Endothelial cell of umbilical vein (primary cell): ENCODE data around the gene DNA2. TPM values are rescaled to one million over a fixed set of nuclear protein-coding genes. Genes with fewer than 3 reads are reported as not detected.
A peak's percentile ranks its signal among the peaks of the same experiment; 100 is the strongest.

Source experiments
- BruUV-seq: library from RNA; stranded (reverse); fragments of 400-500 nt; replicated peaks from 2 replicates; lab custom pipeline; 2021; lab: Mats Ljungman, UMichigan
- CTCF ChIA-PET: fragments of 300-600, 350-600 bp; sonication (Branson Sonifier 250); formaldehyde crosslinking; loops from one replicate; lab custom pipeline; 2021; ENCODE audit warnings: antibody characterized with exemption, inconsistent platforms; lab: Charles Lee
- POLR2A ChIA-PET: fragments of 300-600, 350-600 bp; sonication (Branson Sonifier 250); formaldehyde crosslinking; loops from one replicate; lab custom pipeline; 2021; ENCODE audit warnings: antibody characterized with exemption, inconsistent platforms; lab: Charles Lee
- DNase-seq: peaks from one replicate; pipeline ENCODE4 v3.0.0-alpha.2; 2011; ENCODE audit warnings: low read depth, low spot score
- FAIRE-seq: peaks from 2 replicates; lab custom pipeline; 2011; peaks lifted over from hg19 to GRCh38; lab: Jason Lieb, UNC
- H2AFZ ChIP-seq: 2 replicates; pipeline ENCODE4 v1.6.0; 2012; ENCODE audit warnings: low read depth, low read length, control low read depth, inconsistent platforms
- H3K27ac ChIP-seq: 2 replicates; pipeline ENCODE4 v1.5.1; 2011; ENCODE audit warnings: low read depth, mild to moderate bottlenecking, control low read depth, low read length, moderate library complexity; ENCODE audit not compliant: insufficient read depth
- H3K27me3 ChIP-seq, 2 experiments: 2 replicates each; pipeline versions ENCODE4 v1.6.0 to v1.6.1; 2011; ENCODE audit warnings: low read length in 2 of 2, mixed read lengths in 1 of 2; ENCODE audit not compliant: control insufficient read depth in 2 of 2, insufficient read depth in 2 of 2
- H3K36me3 ChIP-seq, 2 experiments: 2 replicates in 1 of 2; 3 replicates in 1 of 2; pipeline ENCODE4 v1.5.1; 2011; ENCODE audit warnings: low read length in 2 of 2, mild to moderate bottlenecking in 1 of 2, moderate library complexity in 1 of 2; ENCODE audit not compliant: control insufficient read depth in 2 of 2, insufficient read depth in 2 of 2; ENCODE audit errors: extremely low read depth in 1 of 2
- H3K4me1 ChIP-seq: 3 replicates; pipeline ENCODE4 v1.5.1; 2011; ENCODE audit warnings: mild to moderate bottlenecking, low read length; ENCODE audit not compliant: control insufficient read depth, insufficient read depth; ENCODE audit errors: extremely low read depth
- H3K4me2 ChIP-seq: 2 replicates; pipeline ENCODE4 v1.6.1; 2011; ENCODE audit warnings: low read length, control low read depth, mixed read lengths; ENCODE audit not compliant: insufficient read depth
- H3K4me3 ChIP-seq, 3 experiments: fragments of 200-600 bp in 1 of 3; sonication (generic), shearing (Covaris generic) in 1 of 3; replicated peaks in 1 of 3; 2 replicates each; pipeline ENCODE4 v1.5.1; 2011 to 2016; ENCODE audit warnings: control low read depth in 3 of 3, low read length in 3 of 3, mild to moderate bottlenecking in 2 of 3, inconsistent platforms in 1 of 3, low read depth in 1 of 3, moderate library complexity in 1 of 3; ENCODE audit not compliant: insufficient read depth in 1 of 3
- H3K79me2 ChIP-seq: 2 replicates; pipeline ENCODE4 v1.6.0; 2012; ENCODE audit warnings: low read length, inconsistent platforms; ENCODE audit not compliant: control insufficient read depth, insufficient read depth
- H3K9ac ChIP-seq: replicated peaks from 2 replicates; pipeline ENCODE3; 2011; ENCODE audit warnings: low read length, control low read depth; ENCODE audit not compliant: insufficient read depth; ENCODE audit errors: extremely low read depth
- H3K9me1 ChIP-seq: replicated peaks from 3 replicates; pipeline ENCODE4 v1.6.0; 2011; ENCODE audit warnings: mild to moderate bottlenecking, low read length; ENCODE audit not compliant: control insufficient read depth, insufficient read depth; ENCODE audit errors: extremely low read depth
- H3K9me3 ChIP-seq: replicated peaks from 2 replicates; pipeline ENCODE4 v1.5.1; 2012; ENCODE audit warnings: low read length, inconsistent platforms; ENCODE audit not compliant: control insufficient read depth, insufficient read depth
- H4K20me1 ChIP-seq: replicated peaks from 2 replicates; pipeline ENCODE3; 2011; ENCODE audit warnings: mild to moderate bottlenecking, low read length; ENCODE audit not compliant: control insufficient read depth, insufficient read depth; ENCODE audit errors: extremely low read depth
- EZH2 ChIP-seq: IDR thresholded peaks from 2 replicates; pipeline ENCODE4 v1.6.1; 2012; ENCODE audit warnings: borderline replicate concordance, low read depth, mild to moderate bottlenecking, moderate library complexity, low read length, inconsistent platforms; ENCODE audit not compliant: severe bottlenecking
- FOS ChIP-seq: IDR thresholded peaks from 2 replicates; pipeline ENCODE4 v1.6.1; 2011; ENCODE audit warnings: mild to moderate bottlenecking, low read length, moderate library complexity, borderline replicate concordance; ENCODE audit not compliant: insufficient read depth
- GATA2 ChIP-seq: IDR thresholded peaks from 2 replicates; pipeline ENCODE4 v1.7.0; 2011; ENCODE audit warnings: low read depth, mild to moderate bottlenecking, moderate library complexity, mixed read lengths, low read length; ENCODE audit not compliant: insufficient read length, insufficient read depth
- JUN ChIP-seq: IDR thresholded peaks from 2 replicates; pipeline ENCODE4 v1.6.1; 2011; ENCODE audit warnings: borderline replicate concordance, low read depth; ENCODE audit not compliant: insufficient read length, insufficient read depth
- MAX ChIP-seq: IDR thresholded peaks from 2 replicates; pipeline ENCODE4 v1.6.1; 2011; ENCODE audit not compliant: insufficient read depth, insufficient read length
- MYC ChIP-seq: IDR thresholded peaks from one replicate; pipeline ENCODE4 v1.6.1; 2011; ENCODE audit warnings: mild to moderate bottlenecking, low read depth, low read length
- POLR2A ChIP-seq: IDR thresholded peaks from 2 replicates; pipeline ENCODE4 v1.6.1; 2012; ENCODE audit warnings: low read depth, mild to moderate bottlenecking, control low read depth, low read length
- POLR2AphosphoS5 ChIP-seq: IDR thresholded peaks from 2 replicates; pipeline ENCODE4 v1.6.1; 2012; ENCODE audit warnings: low read depth, mild to moderate bottlenecking, control low read depth, low read length, moderate library complexity; ENCODE audit not compliant: insufficient read depth
- dilution Hi-C: fragments of 300-500 bp; cut with MboI; formaldehyde crosslinking; loops from one replicate; pipeline ENCODE4 v1.15.0; 2019; ENCODE audit warnings: low sequenced_read_pairs; ENCODE audit not compliant: extremely low pct_ligation_motif_present
- intact Hi-C: fragments of 100-400 bp; cut with micrococcal nuclease; formaldehyde crosslinking; loops from one replicate; pipeline ENCODE4 v1.10.0; 2022
- polyA plus RNA-seq, 4 experiments: library from polyadenylated mRNA; depleted of rRNA in 3 of 4; stranded (reverse) in 3 of 4; unstranded in 1 of 4; fragments of >200 nt; gene quantifications; 2 replicates each; pipeline versions ENCODE4 v1.2.1 to v1.2.3, GENCODE V29; 2011 to 2012; ENCODE audit warnings: missing spikeins in 1 of 4
- total RNA-seq: library from RNA; stranded (reverse); gene quantifications from 2 replicates; pipeline ENCODE4 v1.2.3, GENCODE V29; 2021
- TF ChIP-seq, protein P1 (sequence below), 2 donors: IDR thresholded peaks; 1 replicate in 1 of 2; 2 replicates in 1 of 2; pipeline ENCODE4 v1.5.1; 2011; ENCODE audit warnings: low read length in 2 of 2, mild to moderate bottlenecking in 2 of 2, moderate library complexity in 2 of 2, control low read depth in 1 of 2, inconsistent platforms in 1 of 2, low read depth in 1 of 2; ENCODE audit not compliant: insufficient read depth in 1 of 2; ENCODE audit errors: extremely low read depth in 1 of 2

Gene DNA2
- total and polyA plus RNA-seq, 2 donors (not counting 3 experiments of a cell fraction or from before 2014, with no cell fraction given) = 3.5 to 18.1 TPM

- no peak overlapping the region for H3K4me2 ChIP-seq
- POLR2A ChIA-PET = no interaction called here
- dilution Hi-C loops = no loop called here
These were observed 24.3 kb upstream of the DNA2 start for GRCh38 chr10:68496072-68496471.

DNA sequence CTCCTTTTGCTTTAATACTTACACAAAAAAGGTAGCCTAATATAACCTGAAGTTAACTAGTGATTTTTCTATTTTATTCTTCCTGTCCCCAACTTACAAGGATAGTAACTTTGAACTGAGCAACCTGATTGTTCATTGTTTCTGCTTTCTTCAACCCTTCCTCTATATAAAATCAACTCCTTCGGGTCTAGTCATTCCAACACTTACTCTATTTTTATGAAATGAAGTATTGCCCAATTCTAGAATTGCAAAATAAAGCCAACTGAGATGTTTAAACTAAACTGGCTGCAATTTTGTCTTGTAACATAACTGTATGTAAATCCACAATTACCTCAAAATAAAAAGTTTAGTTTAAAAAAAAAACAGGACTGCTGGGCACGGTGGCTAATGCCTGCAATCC lies 20.3 kb upstream of the DNA2 start:
- H3K9me3 ChIP-seq = no peaks in the 10 kb centered on the region
- no peak overlapping the region for H3K4me3 ChIP-seq
- intact Hi-C loops = no loop called here
- H2AFZ ChIP-seq = no peak overlapping the region
- DNase-seq (no peak), FAIRE-seq (no peak)
- POLR2A ChIA-PET = no interaction called here
- H3K79me2 ChIP-seq = no peaks in the 10 kb centered on the region
- H3K4me1 ChIP-seq = no peaks in the 10 kb centered on the region
- no peak overlapping the region for H3K27ac ChIP-seq
- TF ChIP-seq EZH2 (no peak), FOS (no peak), POLR2AphosphoS5 (no peak), MYC (no peak), POLR2A (no peak), GATA2 (no peak), MAX (no peak), JUN (no peak)
- TF ChIP-seq, protein P1, sequence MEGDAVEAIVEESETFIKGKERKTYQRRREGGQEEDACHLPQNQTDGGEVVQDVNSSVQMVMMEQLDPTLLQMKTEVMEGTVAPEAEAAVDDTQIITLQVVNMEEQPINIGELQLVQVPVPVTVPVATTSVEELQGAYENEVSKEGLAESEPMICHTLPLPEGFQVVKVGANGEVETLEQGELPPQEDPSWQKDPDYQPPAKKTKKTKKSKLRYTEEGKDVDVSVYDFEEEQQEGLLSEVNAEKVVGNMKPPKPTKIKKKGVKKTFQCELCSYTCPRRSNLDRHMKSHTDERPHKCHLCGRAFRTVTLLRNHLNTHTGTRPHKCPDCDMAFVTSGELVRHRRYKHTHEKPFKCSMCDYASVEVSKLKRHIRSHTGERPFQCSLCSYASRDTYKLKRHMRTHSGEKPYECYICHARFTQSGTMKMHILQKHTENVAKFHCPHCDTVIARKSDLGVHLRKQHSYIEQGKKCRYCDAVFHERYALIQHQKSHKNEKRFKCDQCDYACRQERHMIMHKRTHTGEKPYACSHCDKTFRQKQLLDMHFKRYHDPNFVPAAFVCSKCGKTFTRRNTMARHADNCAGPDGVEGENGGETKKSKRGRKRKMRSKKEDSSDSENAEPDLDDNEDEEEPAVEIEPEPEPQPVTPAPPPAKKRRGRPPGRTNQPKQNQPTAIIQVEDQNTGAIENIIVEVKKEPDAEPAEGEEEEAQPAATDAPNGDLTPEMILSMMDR (IDR thresholded peaks at IDR 0.05; ENCODE audit: extremely low read depth in 1 of 2, insufficient read depth in 1 of 2, low read depth in 1 of 2, low read length in 2 of 2) = no peak
- no peaks in the 10 kb centered on the region for H3K27me3 ChIP-seq
- no peak overlapping the region for H3K9ac ChIP-seq
- BruUV-seq = no TSS peak
- H3K9me1 ChIP-seq = no peaks in the 10 kb centered on the region
- dilution Hi-C loops = no loop called here
- H3K4me2 ChIP-seq = no peak overlapping the region
- CTCF ChIA-PET = interaction anchor here (0.6 kb wide), 1 partner anchor 431 kb away, joined by 4 read pairs; no protein-coding TSS in a partner anchor
- no peaks in the 10 kb centered on the region for H4K20me1 ChIP-seq
- peaks cover 0 to 2% of the 10 kb centered on the region in 2 experiments for H3K36me3 ChIP-seq

More at GRCh38 chr10:68496072-68496471, 24.3 kb upstream of the DNA2 start:
- Histone ChIP-seq H3K9ac (no peak overlapping the region), H2AFZ (no peak overlapping the region), H3K9me3 (no peaks in the 10 kb centered on the region), H3K9me1 (no peaks in the 10 kb centered on the region), H3K27ac (no peak overlapping the region), H3K4me3 (no peak overlapping the region), H3K4me1 (no peaks in the 10 kb centered on the region), H3K36me3 (peaks cover 0 to 6% of the 10 kb centered on the region in 2 experiments), H4K20me1 (no peaks in the 10 kb centered on the region), H3K79me2 (no peaks in the 10 kb centered on the region), H3K27me3 (no peaks in the 10 kb centered on the region)
- BruUV-seq = no TSS peak
- DNase-seq (no peak), FAIRE-seq (peak; percentile 15)
- no peak for TF ChIP-seq EZH2
- TF ChIP-seq MYC = no peak
- no peak for TF ChIP-seq GATA2
- TF ChIP-seq POLR2AphosphoS5 = no peak
- TF ChIP-seq FOS = no peak
- CTCF ChIA-PET = interaction anchor here (0.5 to 1.2 kb wide), 2 partner anchors 54 to 206 kb away, joined by 3 to 4 read pairs; no protein-coding TSS in a partner anchor
- intact Hi-C loops = no loop called here
